Suprapubic skin (tissue), 4 donors: ENCODE data around the gene ITPKB. TPM values are rescaled to one million over a fixed set of nuclear protein-coding genes. Genes with fewer than 3 reads are reported as not detected.
"Not testable (repeated sequence)": the region's sequence is repeated elsewhere in the genome, so short reads cannot be mapped to it uniquely, and the experiment has no call there.

Experiments
- DNase-seq, 2 donors: peaks; one replicate each; pipeline ENCODE4 v3.0.0-alpha.2; 2019; ENCODE audit warnings: low spot score in 2 of 2
- H3K27ac ChIP-seq: fragments of 200-600 bp; sonication (generic); one replicate; pipeline ENCODE4 v1.5.1; 2019
- H3K27me3 ChIP-seq: fragments of 200-600 bp; sonication (generic); one replicate; pipeline ENCODE4 v1.5.1; 2019
- H3K36me3 ChIP-seq: fragments of 200-600 bp; sonication (generic); one replicate; pipeline ENCODE4 v1.5.1; 2019
- H3K4me1 ChIP-seq: fragments of 200-600 bp; sonication (generic); one replicate; pipeline ENCODE4 v1.5.1; 2019
- H3K4me3 ChIP-seq: fragments of 200-600 bp; sonication (generic); one replicate; pipeline ENCODE4 v1.5.1; 2019; ENCODE audit warnings: mild to moderate bottlenecking
- H3K9me3 ChIP-seq: fragments of 200-600 bp; sonication (generic); one replicate; pipeline ENCODE4 v1.5.1; 2019
- EP300 ChIP-seq: sonication (generic); formaldehyde crosslinking; IDR thresholded peaks from one replicate; pipeline ENCODE4 v1.6.1; 2017; ENCODE audit warnings: antibody characterized with exemption
- POLR2A ChIP-seq, 2 donors: fragments of 450-650 bp; IDR thresholded peaks; one replicate each; pipeline ENCODE4 v1.6.1; 2017; ENCODE audit warnings: antibody characterized with exemption in 2 of 2, mild to moderate bottlenecking in 2 of 2, moderate library complexity in 2 of 2
- POLR2AphosphoS5 ChIP-seq, 3 donors: sonication (generic); formaldehyde crosslinking; IDR thresholded peaks; one replicate each; pipeline ENCODE4 v1.6.1; 2017; ENCODE audit warnings: antibody characterized with exemption in 3 of 3
- WGBS: methylation state at CpG from one replicate; pipeline ENCODE4 v1.1.5; 2018; 5-methylcytosine and 5-hydroxymethylcytosine counted together
- total RNA-seq, 4 donors: library from RNA; depleted of rRNA; stranded (reverse); fragments of >200 nt; gene quantifications; one replicate each; pipeline ENCODE4 v1.1.0, GENCODE V29; 2016
- TF ChIP-seq, protein P1 (sequence below), 2 donors: fragments of 200-600 bp in 1 of 2; fragments of 450-650 bp in 1 of 2; sonication (generic) in 1 of 2; IDR thresholded peaks; one replicate each; pipeline ENCODE4 v1.5.1; 2016 to 2019; ENCODE audit warnings: antibody characterized with exemption in 2 of 2, mild to moderate bottlenecking in 1 of 2, moderate library complexity in 1 of 2

ITPKB gene
- total RNA-seq, 4 donors from 2014 or later = 31.0 to 39.0 (median 35.3) TPM

DNA sequence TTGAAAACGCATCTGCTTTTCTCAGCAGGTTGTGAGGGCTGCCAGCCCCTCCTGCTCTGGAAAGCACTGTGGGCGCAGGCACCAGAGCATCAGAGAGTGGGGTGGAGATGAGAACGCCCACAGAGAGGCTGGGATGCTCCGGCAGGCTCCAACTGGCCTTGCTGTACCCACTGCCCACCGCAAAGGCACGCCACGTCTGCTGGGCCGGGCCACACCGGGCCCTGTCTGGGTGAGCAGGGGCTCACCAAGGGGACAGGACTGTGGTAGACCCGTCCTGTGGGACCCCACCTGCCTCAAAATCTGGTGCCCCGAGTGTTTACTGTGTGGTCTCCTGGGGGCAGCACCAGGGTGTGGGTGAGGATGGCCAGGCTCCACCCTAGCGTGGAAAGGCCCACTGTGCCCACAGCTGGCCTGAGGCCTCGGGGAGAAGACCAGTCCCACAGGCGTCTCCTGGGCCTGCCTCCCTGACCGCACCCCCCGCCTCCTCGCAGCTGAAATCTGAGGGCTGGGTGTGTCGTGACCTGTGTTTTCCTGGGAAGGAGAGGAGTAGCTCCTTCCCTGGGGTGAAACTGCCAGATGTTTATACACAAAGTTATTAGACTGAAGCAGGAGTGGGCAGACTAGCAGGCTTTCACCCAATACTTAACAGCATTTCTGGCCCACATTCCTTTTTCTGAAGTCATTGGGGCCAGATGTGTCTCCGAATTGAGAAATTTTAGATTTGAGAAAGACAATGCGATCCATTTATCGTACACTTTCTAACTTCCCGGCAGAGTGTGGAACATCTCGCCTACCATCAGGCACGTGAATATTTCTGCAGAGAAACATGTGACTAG is 136.7 kb downstream of the ITPKB start:
- WGBS = 26% methylated on average over 16 of the region's 24 CpGs
- TF ChIP-seq EP300 (no peak), POLR2AphosphoS5 (IDR thresholded peaks at IDR 0.05) (peak in 1 of 3 donors; percentile 50), POLR2A (IDR thresholded peaks at IDR 0.05) (no peak)
- TF ChIP-seq, protein P1, sequence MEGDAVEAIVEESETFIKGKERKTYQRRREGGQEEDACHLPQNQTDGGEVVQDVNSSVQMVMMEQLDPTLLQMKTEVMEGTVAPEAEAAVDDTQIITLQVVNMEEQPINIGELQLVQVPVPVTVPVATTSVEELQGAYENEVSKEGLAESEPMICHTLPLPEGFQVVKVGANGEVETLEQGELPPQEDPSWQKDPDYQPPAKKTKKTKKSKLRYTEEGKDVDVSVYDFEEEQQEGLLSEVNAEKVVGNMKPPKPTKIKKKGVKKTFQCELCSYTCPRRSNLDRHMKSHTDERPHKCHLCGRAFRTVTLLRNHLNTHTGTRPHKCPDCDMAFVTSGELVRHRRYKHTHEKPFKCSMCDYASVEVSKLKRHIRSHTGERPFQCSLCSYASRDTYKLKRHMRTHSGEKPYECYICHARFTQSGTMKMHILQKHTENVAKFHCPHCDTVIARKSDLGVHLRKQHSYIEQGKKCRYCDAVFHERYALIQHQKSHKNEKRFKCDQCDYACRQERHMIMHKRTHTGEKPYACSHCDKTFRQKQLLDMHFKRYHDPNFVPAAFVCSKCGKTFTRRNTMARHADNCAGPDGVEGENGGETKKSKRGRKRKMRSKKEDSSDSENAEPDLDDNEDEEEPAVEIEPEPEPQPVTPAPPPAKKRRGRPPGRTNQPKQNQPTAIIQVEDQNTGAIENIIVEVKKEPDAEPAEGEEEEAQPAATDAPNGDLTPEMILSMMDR (IDR thresholded peaks at IDR 0.05) = no peak
- peak; percentile 89 for DNase-seq
- Histone ChIP-seq H3K9me3 (no peaks in the 10 kb centered on the region), H3K27me3 (no peaks in the 10 kb centered on the region), H3K4me3 (peak overlapping the region; percentile 29), H3K36me3 (no peaks in the 10 kb centered on the region), H3K27ac (peak overlapping the region; percentile 87), H3K4me1 (peaks cover 43% of the 10 kb centered on the region)

DNA sequence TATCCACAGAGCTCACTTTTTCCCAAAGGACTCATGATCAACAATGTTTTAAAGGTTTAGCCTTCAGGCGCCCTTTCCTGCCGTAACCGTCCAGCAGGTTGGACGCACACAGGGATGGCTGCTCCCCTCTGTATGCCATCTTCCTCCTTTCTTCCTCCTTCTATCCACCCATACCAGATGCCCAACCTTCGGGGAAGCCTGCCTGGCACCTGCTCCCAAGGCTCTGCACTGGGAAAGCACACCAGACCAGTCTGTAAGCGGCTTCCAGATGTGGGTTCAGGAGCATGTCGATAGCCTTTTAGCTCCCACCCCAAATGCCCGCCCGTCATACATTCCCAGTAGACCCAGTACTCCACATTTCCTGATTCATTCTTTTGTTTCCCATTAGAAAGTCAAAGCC is 137.6 kb downstream of the ITPKB start:
- no peak for TF ChIP-seq POLR2AphosphoS5 (IDR thresholded peaks at IDR 0.05)
- TF ChIP-seq, protein P1 (IDR thresholded peaks at IDR 0.05) = no peak
- TF ChIP-seq POLR2A (IDR thresholded peaks at IDR 0.05) = no peak
- no peak for TF ChIP-seq EP300
- Histone ChIP-seq H3K27me3 (no peaks in the 10 kb centered on the region), H3K4me1 (peaks cover 40% of the 10 kb centered on the region), H3K4me3 (no peak overlapping the region), H3K27ac (peak overlapping the region; percentile 87), H3K9me3 (no peaks in the 10 kb centered on the region), H3K36me3 (no peaks in the 10 kb centered on the region)
- 85% methylated on average over 9 of the region's 9 CpGs for WGBS
- no peak for DNase-seq

DNA sequence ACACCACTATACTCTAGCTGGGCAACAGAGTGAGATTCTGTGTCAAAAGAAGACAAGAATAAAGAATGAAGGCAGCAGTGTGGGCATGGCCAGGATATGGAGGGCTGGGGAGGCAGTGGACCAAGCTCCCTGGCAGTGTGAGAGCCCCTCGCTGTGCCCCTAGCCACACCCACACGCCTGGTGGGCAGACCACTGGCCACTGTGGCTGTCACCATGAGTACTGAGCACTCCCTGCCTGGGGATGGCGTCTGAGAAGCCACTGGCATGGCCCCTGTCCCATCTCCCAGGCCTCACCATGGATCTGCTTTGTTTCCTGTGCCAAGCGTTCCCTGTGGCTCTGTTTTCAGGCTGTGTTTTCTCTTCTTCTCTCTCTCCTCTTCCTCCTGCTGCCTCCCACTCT is 138.8 kb downstream of the ITPKB start:
- WGBS = 90% methylated on average over 4 of the region's 4 CpGs
- H3K4me3 ChIP-seq = no peak overlapping the region
- TF ChIP-seq, protein P1 (IDR thresholded peaks at IDR 0.05) = no peak
- peaks cover 36% of the 10 kb centered on the region for H3K4me1 ChIP-seq
- no peaks in the 10 kb centered on the region for H3K27me3 ChIP-seq
- DNase-seq = no peak
- H3K36me3 ChIP-seq = no peaks in the 10 kb centered on the region
- H3K27ac ChIP-seq = no peak overlapping the region
- H3K9me3 ChIP-seq = no peaks in the 10 kb centered on the region

DNA sequence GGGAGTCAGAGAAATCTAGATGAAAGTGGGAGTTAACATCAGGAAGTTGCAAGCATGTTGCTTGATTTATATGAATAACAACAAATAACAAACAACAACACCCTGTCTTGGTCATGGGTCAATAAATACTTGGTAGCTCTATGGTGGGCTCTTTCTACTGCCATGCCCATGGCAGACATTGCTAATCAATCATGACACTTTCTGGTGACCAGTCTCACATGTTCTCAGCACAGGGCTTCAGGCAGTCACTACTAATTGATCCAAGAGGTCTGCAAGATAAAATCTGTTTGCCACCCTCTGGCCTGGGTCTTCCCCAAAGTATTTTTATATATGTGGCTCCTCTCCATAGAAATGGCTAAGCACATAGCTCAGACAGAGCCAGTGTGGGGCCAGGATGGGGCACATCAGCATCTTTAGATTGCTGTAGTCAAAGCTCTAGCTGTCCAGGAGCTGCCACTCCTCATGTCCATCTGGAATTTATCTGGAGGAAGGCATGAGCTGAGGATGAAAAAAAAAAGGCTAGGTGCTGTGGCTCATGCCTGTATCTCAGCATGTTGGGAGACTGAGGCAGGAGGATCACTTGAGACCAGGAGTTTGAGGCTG is 139.3 kb downstream of the ITPKB start:
- Histone ChIP-seq H3K4me1 (peaks cover 31% of the 10 kb centered on the region), H3K27ac (no peak overlapping the region), H3K4me3 (no peak overlapping the region), H3K27me3 (no peaks in the 10 kb centered on the region), H3K9me3 (no peaks in the 10 kb centered on the region), H3K36me3 (no peaks in the 10 kb centered on the region)
- no peak for DNase-seq
- TF ChIP-seq POLR2A (IDR thresholded peaks at IDR 0.05) (no peak), POLR2AphosphoS5 (IDR thresholded peaks at IDR 0.05) (no peak), EP300 (no peak)
- TF ChIP-seq, protein P1 (IDR thresholded peaks at IDR 0.05) = no peak

DNA sequence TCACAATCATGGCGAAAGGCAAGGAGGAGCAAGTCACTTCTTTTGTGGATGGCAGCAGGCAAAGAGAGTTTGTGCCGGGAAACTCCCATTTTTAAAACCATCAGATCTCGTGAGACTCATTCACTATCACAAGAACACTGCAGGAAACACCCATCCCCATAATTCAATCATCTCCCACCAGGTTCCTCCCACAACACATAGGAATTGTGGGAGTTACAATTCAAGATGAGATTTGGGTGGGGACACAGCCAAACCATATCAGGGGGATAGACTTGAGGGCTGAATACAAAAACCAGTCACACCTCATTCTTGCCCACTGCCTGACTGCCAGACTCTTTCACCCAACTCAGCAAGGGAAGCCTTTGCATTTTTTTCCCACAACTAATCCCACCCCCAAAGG is 140.1 kb downstream of the ITPKB start:
- H3K27me3 ChIP-seq, H3K36me3 ChIP-seq, H3K4me3 ChIP-seq, DNase-seq, H3K9me3 ChIP-seq, H3K27ac ChIP-seq: not testable (repeated sequence)
- 87% methylated on average over 3 of the region's 3 CpGs for WGBS
- H3K4me1 ChIP-seq = peaks cover 23% of the 10 kb centered on the region
